T-helper 9 cell (primary cell): Measurements from ENCODE around the gene SENP1.

Experiments used
- DNase-seq: peaks from one replicate; pipeline ENCODE4 v3.0.0-alpha.2; 2020

The SENP1 gene

GRCh38 chr12:48032597-48032996 is 73.3 kb downstream of the SENP1 start:
- DNase-seq = no peak

- DNase-seq = no peak
These were observed 74.5 kb downstream of the SENP1 start for GRCh38 chr12:48031135-48031960.

GRCh38 chr12:48030173-48030650 is 75.7 kb downstream of the SENP1 start:
- no peak for DNase-seq

- DNase-seq = no peak
These were observed 76.2 kb downstream of the SENP1 start for GRCh38 chr12:48029491-48030172.

- no peak for DNase-seq
These were observed 77.1 kb downstream of the SENP1 start for GRCh38 chr12:48028541-48029431.

GRCh38 chr12:48027183-48028002 is 78.5 kb downstream of the SENP1 start:
- no peak for DNase-seq

- DNase-seq = no peak
These were observed 79.6 kb downstream of the SENP1 start for GRCh38 chr12:48026060-48026827.

- no peak for DNase-seq
These were observed 80.6 kb downstream of the SENP1 start for GRCh38 chr12:48025281-48025680.

- no peak for DNase-seq
These were observed 81.1 kb downstream of the SENP1 start for GRCh38 chr12:48024735-48025134.

- DNase-seq = no peak
These were observed 82.5 kb downstream of the SENP1 start for GRCh38 chr12:48023386-48023785.

- no peak for DNase-seq
These were observed 83.0 kb downstream of the SENP1 start for GRCh38 chr12:48022676-48023385.

GRCh38 chr12:48022180-48022521 is 83.7 kb downstream of the SENP1 start:
- no peak for DNase-seq

GRCh38 chr12:48021485-48022179 is 84.2 kb downstream of the SENP1 start:
- DNase-seq = no peak

GRCh38 chr12:48019639-48020265 is 86.1 kb downstream of the SENP1 start:
- DNase-seq = no peak

GRCh38 chr12:48018618-48018995 is 87.3 kb downstream of the SENP1 start:
- no peak for DNase-seq

- DNase-seq = no peak
These were observed 87.8 kb downstream of the SENP1 start for GRCh38 chr12:48017921-48018617.

- no peak for DNase-seq
These were observed 88.4 kb downstream of the SENP1 start for GRCh38 chr12:48017496-48017895.

GRCh38 chr12:48016373-48017020 is 89.4 kb downstream of the SENP1 start:
- no peak for DNase-seq

- DNase-seq = no peak
These were observed 89.9 kb downstream of the SENP1 start for GRCh38 chr12:48015954-48016353.
